Measurements from ENCODE around the gene CHST11.

GRCh38 chr12:104591257-104591885 lies 134.6 kb downstream of the CHST11 start:
- TF ChIP-seq CTCF (IDR thresholded peaks at IDR 0.05) (no peak), EZH2 (IDR thresholded peaks at IDR 0.05) (no peak)

Data from neural progenitor cell (in vitro differentiated cells).